IMR-90 (cell line): Measurements from ENCODE around the gene CCDC107. TPM values are rescaled to one million over a fixed set of nuclear protein-coding genes. Genes with fewer than 3 reads are reported as not detected.
A peak's percentile ranks its signal among the peaks of the same experiment; 100 is the strongest.

ENCODE experiments used
- ATAC-seq: fragments of 200-7000 bp; cut with Tn5 transposase; 2 replicates; pipeline ENCODE4 v1.9.1; 2020; ENCODE audit warnings: low read depth, mild to moderate bottlenecking, moderate library complexity
- BruUV-seq: library from RNA; stranded (reverse); fragments of 400-500 nt; replicated peaks from 2 replicates; lab custom pipeline; 2021; lab: Mats Ljungman, UMichigan
- CTCF ChIA-PET: fragments of 300-600 bp; formaldehyde crosslinking; extraction: SDS; loops from one replicate; lab custom pipeline; 2021; ENCODE audit warnings: antibody characterized with exemption; lab: Yijun Ruan, JAX
- POLR2A ChIA-PET: fragments of 300-600 bp; sonication (Branson Sonifier 250); formaldehyde crosslinking; loops from one replicate; lab custom pipeline; 2022; ENCODE audit warnings: antibody characterized with exemption; ENCODE audit not compliant: unreplicated experiment; lab: Charles Lee
- DNase-seq: peaks from one replicate; pipeline ENCODE4 v3.0.0; 2013
- H2AFZ ChIP-seq: replicated peaks from 2 replicates; pipeline ENCODE3; 2013; ENCODE audit warnings: low read length, mild to moderate bottlenecking; ENCODE audit not compliant: poor library complexity
- H2AK5ac ChIP-seq: 2 replicates; pipeline ENCODE4 v1.6.1; 2013; ENCODE audit warnings: low read depth, low read length, inconsistent platforms
- H2AK9ac ChIP-seq: replicated peaks from 2 replicates; pipeline ENCODE3; 2013; ENCODE audit warnings: mild to moderate bottlenecking, low read depth, low read length, moderate library complexity; ENCODE audit not compliant: poor library complexity
- H2BK120ac ChIP-seq: 2 replicates; pipeline ENCODE4 v1.6.1; 2013; ENCODE audit warnings: low read depth, low read length, inconsistent platforms
- H2BK15ac ChIP-seq: 3 replicates; pipeline ENCODE4 v1.6.1; 2013; ENCODE audit warnings: low read depth, low read length, inconsistent platforms
- H2BK20ac ChIP-seq: 2 replicates; pipeline ENCODE4 v1.6.1; 2013; ENCODE audit warnings: low read depth, mild to moderate bottlenecking, inconsistent platforms, low read length, moderate library complexity
- H2BK5ac ChIP-seq: 2 replicates; pipeline ENCODE4 v1.6.1; 2013; ENCODE audit warnings: mild to moderate bottlenecking, low read depth, low read length, inconsistent platforms; ENCODE audit not compliant: poor library complexity, severe bottlenecking
- H3K14ac ChIP-seq: replicated peaks from 2 replicates; pipeline ENCODE4 v1.6.1; 2013; ENCODE audit warnings: low read depth, low read length, inconsistent platforms
- H3K18ac ChIP-seq: 2 replicates; pipeline ENCODE4 v1.6.1; 2013; ENCODE audit warnings: low read depth, low read length, control low read depth
- H3K23ac ChIP-seq: 2 replicates; pipeline ENCODE4 v1.6.1; 2013; ENCODE audit warnings: low read depth, low read length, inconsistent platforms
- H3K27ac ChIP-seq: 2 replicates; pipeline ENCODE4 v1.5.1; 2013; ENCODE audit warnings: mild to moderate bottlenecking, control low read depth, low read length; ENCODE audit not compliant: insufficient read depth
- H3K27me3 ChIP-seq: 2 replicates; pipeline ENCODE4 v1.6.1; 2013; ENCODE audit warnings: low read length; ENCODE audit not compliant: control insufficient read depth, insufficient read depth
- H3K36me3 ChIP-seq: 2 replicates; pipeline ENCODE4 v1.6.1; 2013; ENCODE audit warnings: low read length, mixed read lengths; ENCODE audit not compliant: control insufficient read depth, insufficient read depth
- H3K4ac ChIP-seq: 2 replicates; pipeline ENCODE4 v1.6.1; 2013; ENCODE audit warnings: low read depth, low read length, inconsistent platforms
- H3K4me1 ChIP-seq: 2 replicates; pipeline ENCODE4 v1.6.1; 2013; ENCODE audit warnings: low read length, mixed read lengths; ENCODE audit not compliant: control insufficient read depth, insufficient read depth
- H3K4me2 ChIP-seq: 2 replicates; pipeline ENCODE4 v1.6.1; 2013; ENCODE audit warnings: low read depth, mild to moderate bottlenecking, control low read depth, low read length, moderate library complexity
- H3K4me3 ChIP-seq: 2 replicates; pipeline ENCODE4 v1.5.1; 2013; ENCODE audit warnings: low read depth, mild to moderate bottlenecking, control low read depth, low read length, moderate library complexity; ENCODE audit not compliant: insufficient read depth
- H3K56ac ChIP-seq: 2 replicates; pipeline ENCODE4 v1.6.1; 2013; ENCODE audit warnings: low read length, inconsistent platforms; ENCODE audit not compliant: insufficient read depth; ENCODE audit errors: extremely low read depth
- H3K79me1 ChIP-seq, 2 experiments: 2 replicates each; pipeline ENCODE4 v1.6.1; 2013; ENCODE audit warnings: low read length in 2 of 2, inconsistent platforms in 1 of 2, low read depth in 1 of 2
- H3K9ac ChIP-seq: 2 replicates; pipeline ENCODE4 v1.6.1; 2013; ENCODE audit warnings: low read depth, low read length, control low read depth
- H3K9me1 ChIP-seq: 2 replicates; pipeline ENCODE4 v1.6.1; 2013; ENCODE audit warnings: low read length, inconsistent platforms; ENCODE audit not compliant: insufficient read depth
- H3K9me3 ChIP-seq: 2 replicates; pipeline ENCODE4 v1.6.1; 2013; ENCODE audit warnings: low read length; ENCODE audit not compliant: control insufficient read depth, insufficient read depth
- H4K20me1 ChIP-seq: 2 replicates; pipeline ENCODE4 v1.6.1; 2013; ENCODE audit warnings: low read length, inconsistent platforms; ENCODE audit not compliant: insufficient read depth
- H4K5ac ChIP-seq: 2 replicates; pipeline ENCODE4 v1.6.1; 2013; ENCODE audit warnings: mild to moderate bottlenecking, low read depth, low read length, control low read depth
- H4K8ac ChIP-seq, 2 experiments: 2 replicates each; pipeline ENCODE4 v1.6.1; 2013; ENCODE audit warnings: low read depth in 2 of 2, low read length in 2 of 2, control low read depth in 1 of 2, inconsistent platforms in 1 of 2
- H4K91ac ChIP-seq: 2 replicates; pipeline ENCODE4 v1.6.1; 2013; ENCODE audit warnings: low read depth, low read length, inconsistent platforms; ENCODE audit not compliant: insufficient read depth
- CEBPB ChIP-seq: IDR thresholded peaks from 2 replicates; pipeline ENCODE4 v1.6.1; 2012; ENCODE audit warnings: low read depth, low read length, improper control_type of control experiment
- CHD1 ChIP-seq: IDR thresholded peaks from 2 replicates; pipeline ENCODE4 v1.6.1; 2012; ENCODE audit warnings: low read depth, low read length, improper control_type of control experiment
- FOS ChIP-seq: fragments of 150-350 bp; IDR thresholded peaks from 2 replicates; pipeline ENCODE4 v1.6.1; 2016; ENCODE audit warnings: low read depth, low read length
- MAFK ChIP-seq: IDR thresholded peaks from 2 replicates; pipeline ENCODE4 v1.6.1; 2012; ENCODE audit warnings: low read depth, low read length, improper control_type of control experiment
- MAZ ChIP-seq: IDR thresholded peaks from 2 replicates; pipeline ENCODE4 v1.6.1; 2012; ENCODE audit warnings: low read depth, mild to moderate bottlenecking, low read length, improper control_type of control experiment, moderate library complexity, borderline replicate concordance
- MXI1 ChIP-seq: IDR thresholded peaks from 2 replicates; pipeline ENCODE4 v1.6.1; 2012; ENCODE audit warnings: low read depth, mild to moderate bottlenecking, low read length, moderate library complexity, borderline replicate concordance
- NFE2L2 ChIP-seq: fragments of 150-350 bp; IDR thresholded peaks from 2 replicates; pipeline ENCODE4 v1.6.1; 2016; ENCODE audit warnings: low read depth, mild to moderate bottlenecking, low read length
- POLR2A ChIP-seq: IDR thresholded peaks from 2 replicates; pipeline ENCODE4 v1.6.1; 2012; ENCODE audit warnings: mild to moderate bottlenecking, low read depth, low read length
- RAD21 ChIP-seq: IDR thresholded peaks from 2 replicates; pipeline ENCODE4 v1.6.1; 2012; ENCODE audit warnings: low read length, improper control_type of control experiment
- RCOR1 ChIP-seq: IDR thresholded peaks from 2 replicates; pipeline ENCODE4 v1.6.1; 2012; ENCODE audit warnings: mild to moderate bottlenecking, low read length, improper control_type of control experiment; ENCODE audit not compliant: insufficient replicate concordance
- RFX5 ChIP-seq: IDR thresholded peaks from 2 replicates; pipeline ENCODE4 v1.8.0; 2012; ENCODE audit warnings: low read depth, mild to moderate bottlenecking, low read length, moderate library complexity
- SMC3 ChIP-seq: fragments of 150-350 bp; IDR thresholded peaks from 2 replicates; pipeline ENCODE4 v1.6.1; 2016; ENCODE audit warnings: low read depth, mild to moderate bottlenecking, antibody characterized with exemption, low read length, moderate library complexity
- WGBS, 2 experiments: methylation state at CpG; one replicate each; pipeline versions ENCODE4 v1.1.5 to v1.1.7; 2013; ENCODE audit warnings: missing lambda C conversion rate in 2 of 2; ENCODE audit not compliant: insufficient read length in 1 of 2; ENCODE audit errors: extremely low coverage in 2 of 2; 5-methylcytosine and 5-hydroxymethylcytosine counted together
- dilution Hi-C: fragments of 300-500 bp; cut with HindIII; formaldehyde crosslinking; loops from one replicate; pipeline ENCODE4 v1.14.3; 2018; ENCODE audit warnings: low sequenced_read_pairs; ENCODE audit not compliant: unreplicated experiment
- in situ Hi-C: fragments of 300-500 bp; cut with MboI; formaldehyde crosslinking; loops from 3 replicates; pipeline ENCODE4 v1.14.3; 2019; ENCODE audit warnings: low sequenced_read_pairs, inconsistent platforms, mixed read lengths
- intact Hi-C: fragments of 100-400 bp; cut with micrococcal nuclease; formaldehyde crosslinking; loops from 2 replicates; pipeline ENCODE4 v1.10.0; 2022
- polyA plus RNA-seq, 3 experiments: library from polyadenylated mRNA; depleted of rRNA; stranded (reverse); fragments of >200 nt; gene quantifications; 2 replicates each; pipeline ENCODE4 v1.2.3, GENCODE V29; 2012; ENCODE audit warnings: low replicate concordance in 1 of 3
- total RNA-seq: library from RNA; depleted of rRNA; stranded (reverse); fragments of >200 nt; gene quantifications from 2 replicates; pipeline ENCODE4 v1.2.3, GENCODE V29; 2012
- TF ChIP-seq, protein P1 (sequence below): fragments of 150-350 bp; IDR thresholded peaks from 2 replicates; pipeline ENCODE4 v1.6.1; 2016; ENCODE audit warnings: low read depth, mild to moderate bottlenecking, low read length, moderate library complexity, borderline replicate concordance
- TF ChIP-seq, protein P2 (sequence below): fragments of 150-350 bp; IDR thresholded peaks from 2 replicates; pipeline ENCODE4 v1.6.1; 2017; ENCODE audit warnings: mild to moderate bottlenecking, antibody characterized with exemption, low read length, low read depth

The CCDC107 gene
- total and polyA plus RNA-seq, 2 of the 4 experiments (the other 2 are of a cell fraction), result 6.8 to 21.1 TPM

- no TSS peak for BruUV-seq
- in situ Hi-C loops, result loop anchor here (10.0 kb wide), 1 partner anchor 153 kb away; no protein-coding TSS in a partner anchor
- TF ChIP-seq CHD1 (no peak; the same call in 1 of the 2 replicates), MXI1 (peak; percentile 95), MAFK (no peak), CEBPB (0 out of 2 replicates have a peak, but pooled peaks have one; percentile 10), RAD21 (peak; percentile 28; the same call in 1 of the 2 replicates), POLR2A (no peak; the same call in 1 of the 2 replicates), FOS (peak; percentile 84), RCOR1 (no peak), RFX5 (no peak), SMC3 (no peak; the same call in 1 of the 2 replicates), NFE2L2 (peak; percentile 21; the same call in 1 of the 2 replicates), MAZ (peak; percentile 38; the same call in 1 of the 2 replicates)
- TF ChIP-seq, protein P1, sequence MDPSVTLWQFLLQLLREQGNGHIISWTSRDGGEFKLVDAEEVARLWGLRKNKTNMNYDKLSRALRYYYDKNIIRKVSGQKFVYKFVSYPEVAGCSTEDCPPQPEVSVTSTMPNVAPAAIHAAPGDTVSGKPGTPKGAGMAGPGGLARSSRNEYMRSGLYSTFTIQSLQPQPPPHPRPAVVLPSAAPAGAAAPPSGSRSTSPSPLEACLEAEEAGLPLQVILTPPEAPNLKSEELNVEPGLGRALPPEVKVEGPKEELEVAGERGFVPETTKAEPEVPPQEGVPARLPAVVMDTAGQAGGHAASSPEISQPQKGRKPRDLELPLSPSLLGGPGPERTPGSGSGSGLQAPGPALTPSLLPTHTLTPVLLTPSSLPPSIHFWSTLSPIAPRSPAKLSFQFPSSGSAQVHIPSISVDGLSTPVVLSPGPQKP, result no peak
- TF ChIP-seq, protein P2, sequence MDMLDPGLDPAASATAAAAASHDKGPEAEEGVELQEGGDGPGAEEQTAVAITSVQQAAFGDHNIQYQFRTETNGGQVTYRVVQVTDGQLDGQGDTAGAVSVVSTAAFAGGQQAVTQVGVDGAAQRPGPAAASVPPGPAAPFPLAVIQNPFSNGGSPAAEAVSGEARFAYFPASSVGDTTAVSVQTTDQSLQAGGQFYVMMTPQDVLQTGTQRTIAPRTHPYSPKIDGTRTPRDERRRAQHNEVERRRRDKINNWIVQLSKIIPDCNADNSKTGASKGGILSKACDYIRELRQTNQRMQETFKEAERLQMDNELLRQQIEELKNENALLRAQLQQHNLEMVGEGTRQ, result peak; percentile 67
Observed at GRCh38 chr9:35657546-35658136, 451 bp upstream of the CCDC107 start, which contains the start of gene RMRP. TSS of gene RMRP (minus strand) at chr9:35658019.

More at GRCh38 chr9:35657546-35658136, 451 bp upstream of the CCDC107 start, which contains the start of gene RMRP:
- H3K27me3 ChIP-seq, result no peaks in the 10 kb centered on the region
- H3K9me1 ChIP-seq, result peaks cover 6% of the 10 kb centered on the region
- H2BK120ac ChIP-seq, result peak within 1 kb of the TSS; percentile 90
- ChIA-PET CTCF (interaction anchor here (0.9 to 3.1 kb wide), 7 partner anchors 9 to 75 kb away, joined by 3 to 19 read pairs (median 3); partner anchors contain the start of genes CA9, CREB3 and TLN1), POLR2A (interaction anchor here (0.5 to 1.3 kb wide), 4 partner anchors 25 to 70 kb away, joined by 3 to 7 read pairs (median 6); no protein-coding TSS in a partner anchor)
- 1% methylated on average over 21 of the region's 42 CpGs; no CpG with 5 or more reads in 1 of the 2 experiments for WGBS, 2 experiments
- peaks cover 10% of the 10 kb centered on the region for H3K4me1 ChIP-seq
- H2BK20ac ChIP-seq, result peak within 1 kb of the TSS; percentile 87
- peaks cover 3% of the 10 kb centered on the region; the same call in 1 of the 2 replicates for H4K20me1 ChIP-seq
- peak within 1 kb of the TSS; percentile 57 for H2AK5ac ChIP-seq
- intact Hi-C loops, result loop anchor here (1.0 to 10.0 kb wide), 5 partner anchors 35 to 173 kb away; partner anchors contain the start of genes HINT2 and SPAG8
- DNase-seq (peak; percentile 100), ATAC-seq (peak; percentile 86)
- H4K8ac ChIP-seq, result peak within 1 kb of the TSS; percentile 14 to 93
- peaks cover 15 to 37% of the 10 kb centered on the region in 2 experiments; a peak in 3 of 4 replicates for H3K79me1 ChIP-seq
- peak within 1 kb of the TSS; percentile 89 for H4K91ac ChIP-seq
- H3K27ac ChIP-seq, result peak within 1 kb of the TSS; percentile 88
- peak within 1 kb of the TSS; percentile 93 for H2AFZ ChIP-seq
- H3K14ac ChIP-seq, result peak within 1 kb of the TSS; percentile 94
- H3K18ac ChIP-seq, result peak within 1 kb of the TSS; percentile 84
- peak within 1 kb of the TSS; percentile 78 for H3K23ac ChIP-seq
- peak within 1 kb of the TSS; percentile 93 for H2BK5ac ChIP-seq
- H3K9me3 ChIP-seq, result no peaks in the 10 kb centered on the region
- H3K36me3 ChIP-seq, result peaks cover 11% of the 10 kb centered on the region
- H3K4me3 ChIP-seq, result peak within 1 kb of the TSS; percentile 78
- H3K4ac ChIP-seq, result peak within 1 kb of the TSS; percentile 92
- H3K9ac ChIP-seq, result peak within 1 kb of the TSS; percentile 85
- dilution Hi-C loops, result no loop called here
- H4K5ac ChIP-seq, result peak within 1 kb of the TSS; percentile 87
- H3K4me2 ChIP-seq, result peak within 1 kb of the TSS; percentile 70
- H3K56ac ChIP-seq, result peak within 1 kb of the TSS; percentile 82
- H2BK15ac ChIP-seq, result peak within 1 kb of the TSS; percentile 31; the same call in 2 of the 3 replicates
- peak within 1 kb of the TSS; percentile 92 for H2AK9ac ChIP-seq
